AG10803 (cell line): ENCODE results near the gene MARK3.

Experiments
- DNase-seq: peaks from one replicate; pipeline ENCODE4 v3.0.0; 2010; ENCODE audit warnings: low read depth
- H3K4me3 ChIP-seq: 2 replicates; pipeline ENCODE4 v1.5.1; 2011; ENCODE audit warnings: mild to moderate bottlenecking, low read length, control low read depth
- TF ChIP-seq, protein P1 (sequence below): conservative IDR thresholded peaks from 2 replicates; pipeline ENCODE4 v1.5.1; 2011; ENCODE audit warnings: mild to moderate bottlenecking, low read length, control low read depth, inconsistent platforms

Gene MARK3

DNA sequence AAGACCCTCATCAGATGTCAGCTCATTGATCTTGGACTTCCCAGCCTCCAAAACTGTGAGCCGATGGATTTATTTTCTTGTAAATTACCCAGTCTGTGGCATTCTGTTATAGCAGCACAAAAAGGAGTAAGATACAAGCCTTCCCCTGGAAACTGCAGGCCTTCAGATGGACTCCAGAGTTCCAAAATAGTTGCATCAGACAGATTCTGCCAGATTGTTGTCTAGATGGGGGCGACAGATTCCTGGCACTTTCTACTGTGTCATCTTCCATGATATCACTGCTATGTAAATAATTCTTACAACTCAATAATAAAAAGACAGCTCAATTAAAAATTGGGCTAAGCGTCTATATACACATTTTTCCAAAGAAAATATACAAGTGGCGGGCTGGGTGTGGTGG, 17.2 kb upstream of the MARK3 start:
- TF ChIP-seq, protein P1, sequence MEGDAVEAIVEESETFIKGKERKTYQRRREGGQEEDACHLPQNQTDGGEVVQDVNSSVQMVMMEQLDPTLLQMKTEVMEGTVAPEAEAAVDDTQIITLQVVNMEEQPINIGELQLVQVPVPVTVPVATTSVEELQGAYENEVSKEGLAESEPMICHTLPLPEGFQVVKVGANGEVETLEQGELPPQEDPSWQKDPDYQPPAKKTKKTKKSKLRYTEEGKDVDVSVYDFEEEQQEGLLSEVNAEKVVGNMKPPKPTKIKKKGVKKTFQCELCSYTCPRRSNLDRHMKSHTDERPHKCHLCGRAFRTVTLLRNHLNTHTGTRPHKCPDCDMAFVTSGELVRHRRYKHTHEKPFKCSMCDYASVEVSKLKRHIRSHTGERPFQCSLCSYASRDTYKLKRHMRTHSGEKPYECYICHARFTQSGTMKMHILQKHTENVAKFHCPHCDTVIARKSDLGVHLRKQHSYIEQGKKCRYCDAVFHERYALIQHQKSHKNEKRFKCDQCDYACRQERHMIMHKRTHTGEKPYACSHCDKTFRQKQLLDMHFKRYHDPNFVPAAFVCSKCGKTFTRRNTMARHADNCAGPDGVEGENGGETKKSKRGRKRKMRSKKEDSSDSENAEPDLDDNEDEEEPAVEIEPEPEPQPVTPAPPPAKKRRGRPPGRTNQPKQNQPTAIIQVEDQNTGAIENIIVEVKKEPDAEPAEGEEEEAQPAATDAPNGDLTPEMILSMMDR, result no peak
- H3K4me3 ChIP-seq, result no peak overlapping the region
- DNase-seq, result peak; percentile 58

DNA sequence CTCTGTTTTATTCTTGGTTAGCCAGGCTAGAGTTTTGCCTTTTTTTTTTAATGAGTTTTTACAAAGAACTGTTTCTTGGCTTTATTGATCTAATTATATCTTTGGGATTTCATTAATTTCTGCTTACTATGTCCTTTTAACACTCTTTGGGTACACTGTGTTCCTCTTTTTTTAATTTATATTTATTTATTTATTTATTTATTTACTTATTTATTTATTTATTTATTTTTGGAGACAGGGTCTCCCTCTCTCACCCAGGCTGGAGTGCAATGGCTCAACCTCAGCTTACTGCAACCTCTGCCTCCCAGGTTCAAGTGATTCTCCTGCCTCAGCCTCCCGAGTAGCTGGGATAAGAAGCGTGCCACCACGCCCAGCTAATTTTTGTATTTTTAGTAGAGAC, 15.1 kb upstream of the MARK3 start:
- DNase-seq, result no peak
- TF ChIP-seq, protein P1, result no peak
- H3K4me3 ChIP-seq, result no peak overlapping the region

DNA sequence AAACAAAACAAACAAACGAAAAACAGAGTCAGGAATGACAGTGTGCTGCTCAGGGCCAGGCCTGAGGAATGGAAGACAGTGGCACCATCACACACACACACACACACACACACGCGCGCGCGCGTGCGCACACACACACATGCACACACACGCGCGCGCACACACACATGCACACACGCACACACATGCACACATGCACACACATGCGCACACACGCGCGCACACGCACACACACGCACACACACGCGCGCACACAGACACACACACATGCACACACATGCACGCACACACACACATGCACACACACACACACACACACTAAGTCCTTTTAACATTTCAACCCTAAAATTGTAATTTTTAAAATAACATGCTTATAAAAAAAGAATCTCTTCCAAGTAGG, 13.2 kb upstream of the MARK3 start:
- H3K4me3 ChIP-seq, result no peak overlapping the region
- no peak for DNase-seq
- TF ChIP-seq, protein P1, result no peak

DNA sequence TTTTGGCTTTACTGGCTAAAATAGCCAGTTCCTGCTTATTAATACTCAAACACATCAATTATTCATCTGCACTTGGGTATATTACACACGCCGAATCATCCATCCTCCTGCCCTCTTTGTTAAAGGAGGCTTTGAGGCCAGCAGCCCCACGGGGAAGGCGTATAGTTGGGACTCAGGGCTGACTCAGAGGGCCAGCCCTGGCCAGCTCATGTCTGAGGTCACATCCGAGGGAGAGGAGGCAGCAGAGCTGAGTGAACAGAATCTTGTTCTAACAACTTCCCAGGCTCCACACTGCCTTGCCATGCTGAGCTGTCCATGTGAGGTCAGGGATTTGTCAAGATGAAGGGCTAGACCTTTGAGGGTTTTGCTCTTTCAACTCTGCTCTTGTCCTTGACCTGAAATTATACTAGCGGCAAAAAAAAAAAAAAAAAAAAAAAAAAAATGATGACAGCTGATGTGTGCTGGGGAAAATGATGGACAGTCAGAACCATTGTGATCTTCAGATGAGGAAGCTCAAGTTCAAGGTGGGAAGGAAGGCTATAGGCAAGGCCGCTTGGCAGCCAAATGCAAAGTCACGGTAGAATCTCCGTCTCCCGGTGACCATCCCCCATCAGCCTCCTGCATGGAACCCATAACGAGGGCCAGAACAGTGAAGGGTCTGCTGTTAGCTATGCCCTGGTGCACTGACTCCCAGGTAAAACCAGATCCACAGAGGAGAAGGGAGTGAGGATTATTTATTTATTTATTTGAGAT, 12.5 kb upstream of the MARK3 start:
- H3K4me3 ChIP-seq, result no peak overlapping the region
- peak; percentile 82 for DNase-seq
- TF ChIP-seq, protein P1, result no peak

DNA sequence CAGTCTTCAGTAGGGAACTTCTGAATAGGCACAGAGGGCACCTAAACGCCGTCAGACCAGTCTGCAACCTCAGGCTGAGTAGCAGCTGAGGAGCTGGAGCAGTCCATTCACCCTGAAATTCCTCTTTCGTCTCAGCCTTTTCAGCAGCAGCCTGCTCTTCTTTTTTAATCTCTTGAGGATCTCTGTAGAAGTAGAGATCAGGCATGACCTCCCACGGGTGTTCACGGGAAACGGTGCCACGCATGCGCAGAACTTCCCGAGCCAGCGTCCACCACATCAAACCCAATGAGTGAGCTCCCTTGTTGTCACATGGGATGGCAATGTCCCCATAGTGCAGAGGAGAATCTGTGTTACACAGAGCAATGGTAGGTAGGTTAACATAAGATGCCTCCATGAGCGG, 11.1 kb upstream of the MARK3 start:
- TF ChIP-seq, protein P1, result no peak
- no peak for DNase-seq
- H3K4me3 ChIP-seq, result no peak overlapping the region

DNA sequence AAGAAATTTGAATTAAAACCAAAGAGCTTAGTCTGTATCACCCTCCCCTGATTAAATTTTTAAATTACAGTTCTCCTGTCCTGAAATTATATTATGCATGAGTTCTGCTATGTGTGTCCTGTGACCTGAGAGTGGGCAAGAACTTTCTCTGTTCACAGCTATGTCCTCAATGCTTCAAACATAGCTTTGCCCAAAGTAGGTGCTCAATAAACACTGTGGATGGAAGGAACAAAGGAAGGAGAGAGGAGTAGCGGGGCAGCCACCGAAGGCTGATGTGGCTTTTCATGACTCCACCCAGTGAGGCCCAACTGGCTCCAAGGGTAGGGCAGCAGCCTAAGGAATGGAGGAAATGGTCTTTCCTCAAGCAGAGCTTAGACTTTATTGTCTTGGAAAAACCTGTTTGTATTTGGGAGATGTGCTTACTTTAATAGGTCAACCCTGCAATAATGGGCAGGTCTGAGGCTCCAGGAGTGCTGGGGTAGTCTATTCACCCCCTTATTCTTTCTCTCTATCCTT, 7.6 kb upstream of the MARK3 start:
- TF ChIP-seq, protein P1, result no peak
- H3K4me3 ChIP-seq, result no peak overlapping the region
- DNase-seq, result no peak
